Smooth muscle cell (in vitro differentiated cells): ENCODE measurements around the gene GIPC3. TPM values are rescaled to one million over a fixed set of nuclear protein-coding genes. Genes with fewer than 3 reads are reported as not detected.
"Not testable (repeated sequence)": the region's sequence is repeated elsewhere in the genome, so short reads cannot be mapped to it uniquely, and the experiment has no call there.

ENCODE experiments used
- DNase-seq: peaks from one replicate; lab custom pipeline; 2025; ENCODE audit not compliant: unreplicated experiment; lab: John Stamatoyannopoulos, UW
- H2AFZ ChIP-seq: fragments of 200-600 bp; sonication (generic); 2 replicates; pipeline ENCODE4 v1.6.0; 2016; ENCODE audit warnings: antibody characterized with exemption, low read depth, mild to moderate bottlenecking
- H3F3A ChIP-seq: fragments of 200-600 bp; sonication (generic); 2 replicates; pipeline ENCODE4 v1.6.0; 2017; ENCODE audit warnings: antibody characterized with exemption, low read depth
- H3K27ac ChIP-seq: fragments of 200-600 bp; sonication (generic); 2 replicates; pipeline ENCODE4 v1.5.1; 2016; ENCODE audit warnings: low read depth, mild to moderate bottlenecking
- H3K27me3 ChIP-seq: fragments of 200-600 bp; sonication (generic); 2 replicates; pipeline ENCODE4 v1.6.1; 2016; ENCODE audit warnings: low read depth, mild to moderate bottlenecking
- H3K36me3 ChIP-seq: fragments of 200-600 bp; sonication (generic); 2 replicates; pipeline ENCODE4 v1.5.1; 2016; ENCODE audit warnings: low read depth
- H3K4me1 ChIP-seq: fragments of 200-600 bp; sonication (generic); 2 replicates; pipeline ENCODE4 v1.5.1; 2016; ENCODE audit warnings: low read depth
- H3K4me2 ChIP-seq: fragments of 200-600 bp; sonication (generic); 2 replicates; pipeline ENCODE4 v1.6.0; 2016; ENCODE audit warnings: mild to moderate bottlenecking
- H3K4me3 ChIP-seq: fragments of 200-600 bp; sonication (generic); 2 replicates; pipeline ENCODE4 v1.5.1; 2016; ENCODE audit warnings: mild to moderate bottlenecking
- H3K79me2 ChIP-seq: fragments of 200-600 bp; sonication (generic); 2 replicates; pipeline ENCODE4 v1.6.0; 2016; ENCODE audit warnings: low read depth, mild to moderate bottlenecking
- H3K9ac ChIP-seq: fragments of 200-600 bp; sonication (generic); 2 replicates; pipeline ENCODE4 v1.6.0; 2016; ENCODE audit warnings: low read depth
- H3K9me3 ChIP-seq: fragments of 200-600 bp; sonication (generic); replicated peaks from 2 replicates; pipeline ENCODE4 v1.5.1; 2016; ENCODE audit warnings: low read depth
- H4K20me1 ChIP-seq: fragments of 200-600 bp; sonication (generic); 2 replicates; pipeline ENCODE4 v1.6.0; 2016; ENCODE audit warnings: low read depth
- WGBS: methylation state at CpG from one replicate; pipeline ENCODE4 v1.1.7; 2016; ENCODE audit warnings: low lambda C conversion rate; 5-methylcytosine and 5-hydroxymethylcytosine counted together
- polyA plus RNA-seq: library from polyadenylated mRNA; unstranded; fragments of >200 nt; fragmentation: Nextera tagmentation; extraction: Ambion mirVana; gene quantifications from 2 replicates; pipeline ENCODE4 v1.2.1, GENCODE V29; 2016
- total RNA-seq: library from RNA; depleted of rRNA; stranded (reverse); fragments of >200 nt; gene quantifications from 2 replicates; pipeline ENCODE4 v1.2.3, GENCODE V29; 2014
- TF ChIP-seq, protein P1 (sequence below): fragments of 200-600 bp; sonication (generic); IDR thresholded peaks from 2 replicates; pipeline ENCODE4 v1.5.1; 2017; ENCODE audit warnings: borderline replicate concordance, mild to moderate bottlenecking, antibody characterized with exemption; ENCODE audit not compliant: insufficient read depth, poor library complexity, severe bottlenecking

Gene GIPC3
- total and polyA plus RNA-seq, 2 experiments from 2014 or later: 0.13 to 0.96 TPM

- Histone ChIP-seq H3K27ac (peak overlapping the region; percentile 92), H3F3A (peaks cover 7% of the 10 kb centered on the region)
Observed at GRCh38 chr19:3625996-3626472, 40.8 kb downstream of the GIPC3 start.

DNA sequence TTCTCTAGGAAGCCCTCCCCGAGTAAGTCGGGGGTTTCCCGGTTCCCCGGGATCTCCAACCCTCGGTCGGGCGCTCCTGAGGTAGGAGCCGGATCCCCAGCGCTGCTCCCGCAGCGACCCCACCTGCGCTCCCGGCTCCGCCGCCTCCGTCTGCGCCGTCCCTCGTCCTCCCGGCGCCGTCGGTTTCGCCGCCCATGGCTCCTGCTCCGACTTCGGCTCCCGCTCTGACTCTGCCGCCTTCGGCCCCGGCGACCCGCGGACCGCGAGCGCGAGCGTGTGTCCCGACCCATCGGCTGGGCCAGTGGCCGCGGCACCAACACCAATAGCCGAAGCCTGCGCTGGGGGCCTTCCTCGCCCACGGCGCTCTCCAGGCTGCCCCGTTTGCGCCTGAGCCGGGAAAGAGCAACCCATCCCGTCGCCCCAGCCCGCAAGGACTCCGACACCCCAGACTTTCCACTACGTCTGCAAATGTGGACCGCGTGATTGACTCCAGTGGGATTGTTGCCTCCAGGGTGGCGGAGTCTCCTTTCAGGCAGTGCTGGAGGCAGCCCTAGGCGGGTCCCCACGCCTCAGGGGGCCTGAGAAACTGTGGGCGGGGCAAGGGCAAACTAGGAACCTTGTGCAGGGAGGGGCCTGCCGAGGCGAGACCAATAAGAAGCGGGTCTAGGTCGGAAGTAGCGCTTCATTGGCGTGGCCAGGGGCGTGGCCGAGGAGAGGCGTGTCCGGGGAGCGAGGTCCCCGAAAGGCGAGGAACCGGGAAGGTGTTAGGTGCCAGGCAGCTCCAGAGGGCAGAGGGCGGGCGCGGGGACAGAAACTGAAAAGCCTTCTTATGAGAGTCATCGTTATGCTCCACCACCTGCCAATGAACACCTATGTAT, 41.4 kb downstream of the GIPC3 start, which contains the start of gene CACTIN:
Gene CACTIN, minus strand, starts transcription at position 318 of the 878 bp plus-strand sequence. Its CDS starts 28 bp downstream, at position 290.
- no peaks in the 10 kb centered on the region for H3K27me3 ChIP-seq
- peak within 1 kb of the TSS; percentile 93 for H3K4me3 ChIP-seq
- under 1% methylated on average over 77 of the region's 80 CpGs for WGBS
- peak; percentile 91 for DNase-seq
- peaks cover 9% of the 10 kb centered on the region for H3K4me1 ChIP-seq
- H3F3A ChIP-seq: peaks cover 7% of the 10 kb centered on the region
- peak within 1 kb of the TSS; percentile 86 for H3K9ac ChIP-seq
- H4K20me1 ChIP-seq: peaks cover 17% of the 10 kb centered on the region
- peak within 1 kb of the TSS; percentile 64 for H2AFZ ChIP-seq
- TF ChIP-seq, protein P1, sequence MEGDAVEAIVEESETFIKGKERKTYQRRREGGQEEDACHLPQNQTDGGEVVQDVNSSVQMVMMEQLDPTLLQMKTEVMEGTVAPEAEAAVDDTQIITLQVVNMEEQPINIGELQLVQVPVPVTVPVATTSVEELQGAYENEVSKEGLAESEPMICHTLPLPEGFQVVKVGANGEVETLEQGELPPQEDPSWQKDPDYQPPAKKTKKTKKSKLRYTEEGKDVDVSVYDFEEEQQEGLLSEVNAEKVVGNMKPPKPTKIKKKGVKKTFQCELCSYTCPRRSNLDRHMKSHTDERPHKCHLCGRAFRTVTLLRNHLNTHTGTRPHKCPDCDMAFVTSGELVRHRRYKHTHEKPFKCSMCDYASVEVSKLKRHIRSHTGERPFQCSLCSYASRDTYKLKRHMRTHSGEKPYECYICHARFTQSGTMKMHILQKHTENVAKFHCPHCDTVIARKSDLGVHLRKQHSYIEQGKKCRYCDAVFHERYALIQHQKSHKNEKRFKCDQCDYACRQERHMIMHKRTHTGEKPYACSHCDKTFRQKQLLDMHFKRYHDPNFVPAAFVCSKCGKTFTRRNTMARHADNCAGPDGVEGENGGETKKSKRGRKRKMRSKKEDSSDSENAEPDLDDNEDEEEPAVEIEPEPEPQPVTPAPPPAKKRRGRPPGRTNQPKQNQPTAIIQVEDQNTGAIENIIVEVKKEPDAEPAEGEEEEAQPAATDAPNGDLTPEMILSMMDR: no peak
- H3K79me2 ChIP-seq: peaks cover 26% of the 10 kb centered on the region
- H3K9me3 ChIP-seq: no peaks in the 10 kb centered on the region
- H3K4me2 ChIP-seq: peak within 1 kb of the TSS; percentile 98
- H3K36me3 ChIP-seq: no peaks in the 10 kb centered on the region
- peak within 1 kb of the TSS; percentile 92 for H3K27ac ChIP-seq

More at GRCh38 chr19:3625996-3626472, 40.8 kb downstream of the GIPC3 start:
- Histone ChIP-seq H3K79me2 (peaks cover 26% of the 10 kb centered on the region), H2AFZ (peak overlapping the region; percentile 64), H3K36me3 (no peaks in the 10 kb centered on the region), H3K27me3 (no peaks in the 10 kb centered on the region), H3K9me3 (no peaks in the 10 kb centered on the region), H4K20me1 (peaks cover 17% of the 10 kb centered on the region), H3K4me2 (peak overlapping the region; percentile 98), H3K9ac (peak overlapping the region; percentile 86), H3K4me1 (peaks cover 9% of the 10 kb centered on the region), H3K4me3 (peak overlapping the region; percentile 93)
- TF ChIP-seq, protein P1: no peak
- no peak for DNase-seq
- 6% methylated on average over 21 of the region's 21 CpGs for WGBS

DNA sequence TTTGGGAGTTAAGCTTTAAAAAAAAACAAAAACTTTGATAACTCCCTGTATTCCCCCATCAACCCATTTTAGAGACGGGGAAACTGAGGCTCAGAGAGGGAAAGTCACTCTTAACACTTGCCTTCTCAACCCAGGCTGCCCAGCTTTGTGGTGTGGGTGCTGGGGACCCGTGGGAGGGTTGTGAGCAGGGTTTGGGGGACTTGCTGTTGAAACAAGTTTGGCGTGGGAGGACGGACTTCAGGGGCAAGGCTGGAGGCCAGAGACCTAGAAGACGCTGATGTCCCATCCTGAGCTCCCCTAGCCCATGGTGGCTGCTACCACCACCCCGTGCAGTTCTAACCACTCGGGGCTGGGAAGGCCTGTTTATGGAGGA, 42.1 kb downstream of the GIPC3 start:
- no peak overlapping the region for H2AFZ ChIP-seq

DNA sequence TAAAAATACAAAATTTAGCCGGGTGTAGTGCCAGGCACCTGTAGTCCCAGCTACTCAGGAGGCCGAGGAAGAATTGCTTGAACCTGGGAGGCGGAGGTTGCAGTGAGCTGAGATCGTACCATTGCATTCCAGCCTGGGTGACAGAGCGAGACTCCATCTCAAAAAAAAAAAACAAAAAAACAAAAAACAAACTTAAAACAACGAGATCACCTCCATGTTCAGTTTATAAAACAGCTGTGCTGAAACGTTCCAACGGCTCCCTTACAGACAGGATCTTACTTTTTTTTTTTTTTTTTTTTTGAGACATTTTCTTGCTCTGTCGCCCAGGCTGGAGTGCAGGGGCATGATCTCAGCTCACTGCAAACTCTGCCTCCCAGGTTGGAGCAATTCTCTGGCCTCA, 43.5 kb downstream of the GIPC3 start:
- not testable (repeated sequence) for H3K36me3 ChIP-seq, H3K4me1 ChIP-seq, H3K4me3 ChIP-seq, H3F3A ChIP-seq, H3K9ac ChIP-seq, H3K4me2 ChIP-seq, H3K27ac ChIP-seq, H2AFZ ChIP-seq, H3K27me3 ChIP-seq, DNase-seq, H3K9me3 ChIP-seq
- WGBS: 86% methylated on average over 9 of the region's 9 CpGs
- H4K20me1 ChIP-seq: peaks cover 17% of the 10 kb centered on the region
- H3K79me2 ChIP-seq: peaks cover 26% of the 10 kb centered on the region

More for the DNA sequence above, 42.1 kb downstream of the GIPC3 start:
- Histone ChIP-seq H3F3A (peaks cover 7% of the 10 kb centered on the region), H3K4me3 (peak overlapping the region; percentile 29), H3K9ac (no peak overlapping the region), H3K27me3 (no peaks in the 10 kb centered on the region), H4K20me1 (peaks cover 17% of the 10 kb centered on the region), H3K4me2 (peak overlapping the region; percentile 32), H3K9me3 (no peaks in the 10 kb centered on the region), H3K27ac (no peak overlapping the region), H3K79me2 (peaks cover 26% of the 10 kb centered on the region), H3K4me1 (peaks cover 9% of the 10 kb centered on the region), H3K36me3 (no peaks in the 10 kb centered on the region)
- 75% methylated on average over 7 of the region's 7 CpGs for WGBS
- DNase-seq: no peak
- TF ChIP-seq, protein P1: no peak
